OCI-LY7 (cell line): ENCODE measurements around the gene OR3A2.

Experiments used
- EZH2phosphoT487 ChIP-seq: fragments of 200-600 bp; sonication (generic); IDR thresholded peaks from 2 replicates; pipeline ENCODE4 v1.6.1; 2018; ENCODE audit warnings: low read depth, borderline replicate concordance, mild to moderate bottlenecking, mixed run types, antibody characterized with exemption, low read length, moderate library complexity, mixed read lengths
- TF ChIP-seq, protein P1 (sequence below): fragments of 200-600 bp; sonication (generic); conservative IDR thresholded peaks from 2 replicates; pipeline ENCODE4 v1.5.1; 2014; ENCODE audit warnings: mild to moderate bottlenecking, antibody characterized with exemption, low read length, moderate library complexity, mixed read lengths

DNA sequence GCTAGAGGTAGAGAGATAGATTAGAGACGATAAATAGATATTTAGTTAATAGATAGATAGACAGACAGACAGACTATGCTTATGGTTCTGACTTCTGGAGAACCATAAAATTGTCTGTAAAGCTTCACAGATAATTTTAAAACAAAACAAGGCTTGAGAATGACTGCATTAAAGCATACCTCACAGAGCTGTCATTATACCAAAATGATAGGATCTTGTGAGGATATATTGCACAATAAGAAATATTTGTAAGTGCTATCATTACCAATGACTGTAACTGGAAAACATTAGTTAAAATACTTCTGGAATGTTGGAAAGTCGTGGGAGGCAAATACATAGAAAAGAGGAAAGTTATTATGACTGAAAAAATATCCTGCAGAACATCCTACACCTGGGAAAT lies 15.7 kb upstream of the OR3A2 start:
- TF ChIP-seq, protein P1, sequence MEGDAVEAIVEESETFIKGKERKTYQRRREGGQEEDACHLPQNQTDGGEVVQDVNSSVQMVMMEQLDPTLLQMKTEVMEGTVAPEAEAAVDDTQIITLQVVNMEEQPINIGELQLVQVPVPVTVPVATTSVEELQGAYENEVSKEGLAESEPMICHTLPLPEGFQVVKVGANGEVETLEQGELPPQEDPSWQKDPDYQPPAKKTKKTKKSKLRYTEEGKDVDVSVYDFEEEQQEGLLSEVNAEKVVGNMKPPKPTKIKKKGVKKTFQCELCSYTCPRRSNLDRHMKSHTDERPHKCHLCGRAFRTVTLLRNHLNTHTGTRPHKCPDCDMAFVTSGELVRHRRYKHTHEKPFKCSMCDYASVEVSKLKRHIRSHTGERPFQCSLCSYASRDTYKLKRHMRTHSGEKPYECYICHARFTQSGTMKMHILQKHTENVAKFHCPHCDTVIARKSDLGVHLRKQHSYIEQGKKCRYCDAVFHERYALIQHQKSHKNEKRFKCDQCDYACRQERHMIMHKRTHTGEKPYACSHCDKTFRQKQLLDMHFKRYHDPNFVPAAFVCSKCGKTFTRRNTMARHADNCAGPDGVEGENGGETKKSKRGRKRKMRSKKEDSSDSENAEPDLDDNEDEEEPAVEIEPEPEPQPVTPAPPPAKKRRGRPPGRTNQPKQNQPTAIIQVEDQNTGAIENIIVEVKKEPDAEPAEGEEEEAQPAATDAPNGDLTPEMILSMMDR = no peak
- no peak for TF ChIP-seq EZH2phosphoT487
